GM19025 (cell line): ENCODE data around the gene BRAT1.

Experiments
- ATAC-seq: cut with Tn5 transposase; IDR thresholded peaks from one replicate; pipeline ENCODE4 v1.9.1; 2021; ENCODE audit warnings: mild to moderate bottlenecking, low read depth, moderate library complexity; ENCODE audit not compliant: unreplicated experiment

BRAT1 gene

DNA sequence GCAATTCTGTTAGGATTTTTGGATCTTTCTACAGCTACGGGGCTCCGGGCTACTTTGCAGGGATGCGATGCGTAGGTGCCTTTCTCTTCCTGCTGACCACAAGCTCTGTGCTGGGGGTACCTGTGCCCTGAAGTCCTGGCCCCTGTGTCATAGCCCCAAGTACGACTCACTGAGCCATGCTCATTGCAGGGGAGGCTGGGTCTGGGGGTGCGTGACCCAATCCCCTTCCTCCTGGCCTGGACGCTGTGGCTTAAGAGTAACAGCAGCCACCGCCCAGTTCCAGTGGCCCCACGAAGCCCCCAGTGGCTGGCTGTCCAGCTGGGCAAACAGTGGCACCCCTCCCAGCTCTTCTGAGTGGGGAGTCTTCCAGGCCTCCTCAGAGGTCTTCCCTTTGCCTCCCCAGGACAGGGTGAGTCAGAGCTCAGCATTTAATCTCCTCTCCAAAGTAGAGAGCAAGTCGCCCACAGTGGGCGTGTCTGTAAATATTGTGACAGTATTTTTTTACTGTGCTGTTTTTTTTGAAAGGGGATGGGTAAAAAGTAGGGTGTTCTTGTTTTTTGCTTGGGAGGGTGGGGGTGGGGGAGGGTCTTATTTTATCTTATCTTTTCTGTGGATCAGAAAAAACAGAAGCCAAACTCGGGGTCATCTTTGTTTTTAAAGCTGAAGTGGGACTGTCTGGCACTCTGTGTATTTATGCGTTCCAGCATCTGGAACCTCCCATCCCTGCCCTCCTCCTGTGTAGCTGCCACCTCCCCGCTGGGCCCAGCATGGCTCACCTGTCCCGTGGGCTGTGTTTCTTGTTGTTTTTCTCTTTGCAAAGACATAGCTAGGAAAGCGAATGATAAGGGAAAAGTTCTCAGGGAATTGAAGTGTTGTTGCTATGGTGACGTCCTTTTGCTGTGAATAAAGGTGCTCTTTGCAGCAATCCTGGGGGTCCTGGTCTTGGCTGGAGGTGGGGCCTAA is 27.5 kb downstream of the BRAT1 start:
- no peak for ATAC-seq

GRCh38 chr7:2526659-2527504 is 28.4 kb downstream of the BRAT1 start:
- no peak for ATAC-seq

GRCh38 chr7:2525658-2526630 is 29.4 kb downstream of the BRAT1 start:
- no peak for ATAC-seq

DNA sequence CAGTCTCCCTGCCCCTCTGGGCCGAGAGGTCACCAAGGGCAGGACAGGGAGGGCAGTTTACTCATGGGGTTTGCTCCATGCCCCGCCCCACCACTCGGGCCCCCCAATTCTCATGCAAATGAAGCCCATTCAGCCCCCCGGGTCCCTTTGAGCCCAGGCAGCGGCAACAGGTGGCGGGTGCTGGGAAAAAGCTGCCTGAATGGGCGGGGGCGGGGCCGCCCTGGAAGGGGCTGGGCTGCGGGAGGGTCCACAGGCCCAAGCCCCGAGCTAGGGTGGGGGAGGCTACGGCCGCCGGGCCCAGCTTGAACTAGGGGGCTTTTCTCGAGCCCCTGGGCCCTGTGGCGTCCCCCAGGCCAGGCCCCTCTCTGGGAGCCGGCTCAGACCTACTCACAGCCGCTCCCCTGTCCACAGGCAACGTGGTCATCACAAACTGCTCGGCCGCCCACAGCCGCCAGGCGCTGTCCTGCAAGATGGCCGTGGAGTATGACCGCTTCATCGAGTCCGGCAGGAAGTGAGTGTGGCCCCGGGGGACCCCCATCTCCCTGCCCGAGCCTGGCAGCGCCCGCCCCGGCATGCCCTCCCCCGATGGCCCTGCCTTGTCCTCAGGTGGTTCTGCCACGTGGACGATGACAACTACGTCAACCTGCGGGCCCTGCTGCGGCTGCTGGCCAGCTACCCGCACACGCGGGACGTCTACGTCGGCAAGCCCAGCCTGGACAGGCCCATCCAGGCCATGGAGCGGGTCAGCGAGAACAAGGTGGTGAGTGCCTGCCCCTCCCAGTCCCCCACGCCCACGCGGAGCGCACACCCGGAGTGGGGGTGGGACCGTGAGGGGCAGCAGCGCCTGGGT is 30.3 kb downstream of the BRAT1 start:
- ATAC-seq: no peak

DNA sequence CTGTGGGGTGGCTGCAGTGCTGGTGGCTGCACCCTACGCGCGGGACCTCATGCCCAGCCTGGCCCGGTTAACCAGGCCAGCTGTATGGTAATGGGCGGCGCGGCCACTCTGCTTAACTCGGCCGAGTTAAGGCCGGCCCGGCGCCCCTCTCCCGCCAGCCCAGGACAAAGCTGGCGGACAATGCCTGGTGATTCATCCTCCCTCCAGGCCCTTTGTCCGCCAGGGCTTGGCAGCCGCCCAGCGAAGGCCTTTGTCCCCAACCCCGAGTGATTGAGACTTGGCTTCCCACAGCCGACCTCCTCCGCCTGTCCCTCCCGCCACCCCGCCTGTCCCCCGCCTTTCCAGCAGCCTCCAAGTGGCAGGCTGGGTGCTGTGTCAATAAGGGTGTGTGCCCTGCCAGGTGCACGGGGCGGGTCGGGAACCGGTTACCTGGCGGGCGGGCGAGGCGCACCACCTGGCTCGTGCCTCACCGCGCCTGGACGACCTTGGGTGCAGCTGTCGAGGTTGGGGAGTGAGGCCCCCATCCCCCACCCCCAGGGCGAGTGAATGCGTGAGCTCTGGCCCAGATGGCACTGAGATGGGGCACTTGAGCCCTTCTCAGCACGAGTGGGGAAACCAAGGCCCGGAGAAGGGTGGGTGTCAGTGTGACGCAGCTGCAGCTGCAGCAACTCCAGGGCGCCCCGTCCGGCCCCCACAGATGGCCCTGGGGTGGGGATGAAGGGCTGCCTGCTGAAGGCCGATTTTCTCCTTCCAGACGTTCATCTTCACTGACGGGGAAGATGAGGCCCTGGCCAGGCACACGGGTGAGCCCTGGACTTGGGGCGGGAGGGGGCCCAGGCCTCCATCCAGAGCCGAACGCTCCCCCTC is 31.1 kb downstream of the BRAT1 start:
- no peak for ATAC-seq

GRCh38 chr7:2523461-2523936 is 31.8 kb downstream of the BRAT1 start:
- ATAC-seq: no peak

DNA sequence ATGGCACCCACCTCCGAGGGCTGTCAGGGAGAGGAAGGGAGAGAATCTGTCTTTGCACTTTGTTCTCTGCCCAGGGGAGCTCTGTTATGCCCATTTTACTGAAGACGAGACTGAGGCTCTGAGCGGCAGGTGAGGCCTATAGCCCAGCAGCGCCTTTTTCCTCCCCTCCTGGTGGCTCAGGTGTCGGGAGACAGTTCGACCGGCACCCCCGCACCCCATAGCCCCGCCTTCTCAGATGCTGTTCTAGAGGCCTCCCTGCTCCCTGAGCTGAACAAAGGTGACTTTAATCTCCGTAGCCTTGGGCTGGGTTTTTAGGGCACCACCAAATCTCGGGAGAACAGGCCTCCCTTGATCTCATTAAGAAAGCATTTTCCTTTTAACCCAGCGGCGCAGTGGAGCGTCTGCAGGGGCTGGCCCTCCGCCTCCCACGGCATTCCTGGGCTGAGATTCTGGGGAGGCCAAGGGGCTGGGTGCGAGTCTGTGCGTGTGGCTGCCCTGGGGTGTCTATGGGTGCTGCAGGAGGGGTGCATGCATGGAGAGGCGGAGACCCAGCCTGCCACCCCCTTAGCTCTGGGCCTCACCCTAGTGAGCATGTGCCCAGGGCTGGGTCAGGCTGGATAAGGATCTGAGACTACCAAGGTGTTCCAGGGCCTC is 32.4 kb downstream of the BRAT1 start:
- no peak for ATAC-seq

DNA sequence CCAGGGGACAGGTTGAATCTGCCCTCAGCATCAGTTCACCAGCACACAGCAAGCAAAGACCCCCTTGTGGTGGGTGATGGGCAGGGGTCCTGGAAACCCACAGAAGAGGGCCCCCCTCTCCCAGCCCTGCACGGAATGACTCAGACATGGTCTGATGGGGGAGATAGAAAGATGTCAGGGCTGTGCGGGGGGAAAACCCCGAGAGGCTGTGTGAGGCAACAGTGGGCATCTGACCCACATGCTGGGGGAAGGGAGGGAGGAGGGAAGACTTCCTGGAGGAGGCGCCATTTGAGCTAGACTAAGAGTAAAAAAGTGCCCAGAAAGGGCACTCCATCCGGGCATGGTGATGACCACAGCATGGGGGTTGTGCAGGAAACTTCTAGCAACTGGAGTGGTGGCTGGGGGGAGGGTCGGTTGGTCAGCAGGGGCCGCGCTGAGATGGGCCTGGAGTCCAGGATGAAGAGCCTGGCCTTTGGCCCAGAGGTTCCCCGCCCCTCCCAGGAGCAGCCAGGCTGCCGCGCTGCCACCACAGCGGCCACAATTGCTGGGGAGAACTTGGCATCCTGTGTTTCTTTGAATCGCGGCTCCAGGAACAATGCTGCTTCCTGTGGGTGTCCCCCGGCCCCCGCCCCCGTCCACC is 33.3 kb downstream of the BRAT1 start:
- no peak for ATAC-seq

DNA sequence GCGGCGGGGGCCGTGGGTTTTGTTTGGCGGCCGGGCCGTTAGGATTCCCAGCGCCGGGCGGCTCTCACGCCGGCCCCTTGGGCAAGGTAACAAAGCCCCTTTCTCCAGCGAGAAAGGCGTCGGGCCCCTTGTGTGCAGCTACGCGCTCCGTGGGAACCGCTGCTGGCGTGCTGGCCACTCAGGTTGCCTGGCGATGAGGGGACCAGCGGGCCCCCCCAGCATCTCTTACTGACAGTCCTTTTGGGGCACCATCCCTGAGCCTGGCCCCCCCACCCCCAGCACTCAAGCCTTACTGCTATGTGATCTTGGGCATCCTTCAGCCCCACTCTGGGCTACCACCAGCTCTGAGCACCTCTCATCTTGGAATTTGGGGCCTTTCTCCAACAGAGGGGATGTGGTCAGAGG is 34.0 kb downstream of the BRAT1 start:
- ATAC-seq: no peak

DNA sequence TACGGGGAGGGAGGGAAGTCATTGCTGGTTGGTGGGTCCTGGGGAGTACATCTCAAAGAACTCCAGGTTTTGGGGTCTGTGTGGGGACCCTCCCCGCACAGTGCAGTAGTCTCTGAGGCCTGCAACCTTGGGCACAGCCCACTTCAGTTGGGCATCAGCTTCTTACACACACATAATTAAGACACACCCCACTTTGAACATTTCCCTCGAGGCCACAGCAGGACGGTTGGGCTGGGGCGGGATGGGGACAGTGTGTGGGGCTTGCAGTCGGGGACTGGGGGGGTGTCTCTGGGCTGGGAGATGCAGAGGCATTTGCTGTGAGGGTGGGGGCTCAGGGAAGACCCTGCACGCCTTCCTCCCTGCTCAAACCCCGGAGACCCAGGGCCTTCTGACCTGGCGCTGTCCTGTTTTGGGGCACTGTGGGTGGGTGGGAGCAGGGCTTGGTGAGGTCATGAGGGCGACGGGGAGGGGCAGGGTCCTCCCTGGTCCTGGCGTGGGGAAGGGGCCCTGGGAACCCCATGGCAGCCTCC is 34.5 kb downstream of the BRAT1 start:
- no peak for ATAC-seq

- ATAC-seq: no peak
Observed at GRCh38 chr7:2520131-2520760, 35.1 kb downstream of the BRAT1 start.

DNA sequence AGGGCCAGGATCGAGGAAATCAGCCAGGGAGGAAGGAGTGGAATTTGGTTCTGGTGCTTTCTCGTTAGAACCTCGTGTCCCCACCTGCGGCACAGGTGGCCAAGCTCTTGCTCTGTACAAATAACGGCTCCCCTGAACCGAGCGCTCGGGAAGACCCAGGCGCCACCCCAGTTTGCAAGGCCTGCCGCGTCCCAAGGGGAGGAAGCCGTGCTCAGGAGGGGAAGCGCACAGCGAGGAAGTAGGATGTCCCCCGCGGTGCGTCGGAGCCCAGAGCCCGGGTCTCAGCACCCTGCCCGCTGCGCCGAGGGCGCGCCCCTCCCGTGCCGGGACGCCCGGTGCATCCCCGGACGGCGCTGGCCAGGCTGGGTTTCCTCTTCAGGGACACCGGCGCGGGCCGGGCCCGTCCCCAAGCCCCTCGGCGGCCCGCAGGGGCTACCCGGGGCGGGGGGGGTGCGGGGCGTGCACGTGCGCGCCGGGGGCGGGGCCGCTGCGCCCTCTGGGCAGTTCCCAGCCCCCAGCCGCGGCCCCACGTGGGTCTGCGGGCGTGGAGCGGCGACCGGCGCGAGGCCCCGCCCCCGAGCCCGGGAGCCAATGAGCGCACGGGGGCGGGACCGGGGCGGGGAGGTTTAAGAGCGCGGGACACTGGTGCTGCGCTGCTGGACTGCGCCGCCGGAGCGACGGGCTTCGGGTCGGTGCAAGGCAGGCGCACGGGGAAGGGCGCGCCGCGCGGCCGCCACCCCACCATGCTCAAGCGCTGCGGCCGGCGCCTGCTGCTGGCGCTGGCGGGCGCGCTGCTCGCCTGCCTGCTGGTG is 36.0 kb downstream of the BRAT1 start, which contains the start of gene LFNG:
LFNG (plus strand) TSS at position 656 of the 812 bp plus-strand sequence; CDS start at position 744, 88 bp downstream.
- peak; percentile 93 for ATAC-seq

DNA sequence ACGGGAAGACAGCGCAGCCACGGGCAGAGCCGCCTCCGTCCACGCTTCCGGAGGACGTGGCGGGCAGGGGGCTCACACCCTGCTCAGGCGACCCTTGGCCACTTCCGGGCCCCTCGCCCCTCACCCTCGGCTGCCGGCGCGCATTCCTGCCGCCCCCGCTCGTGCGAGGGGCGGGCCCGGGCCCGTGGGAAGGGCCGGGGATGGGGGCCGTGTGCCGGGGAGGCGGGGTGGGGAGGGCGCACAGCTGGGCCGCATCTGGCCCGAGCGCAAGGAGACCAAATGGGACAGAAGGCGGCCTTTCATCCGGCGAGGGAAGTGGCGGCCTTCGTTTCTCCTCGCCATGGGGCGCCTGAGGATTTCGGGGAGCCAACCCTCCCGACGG is 36.6 kb downstream of the BRAT1 start:
- ATAC-seq: no peak

DNA sequence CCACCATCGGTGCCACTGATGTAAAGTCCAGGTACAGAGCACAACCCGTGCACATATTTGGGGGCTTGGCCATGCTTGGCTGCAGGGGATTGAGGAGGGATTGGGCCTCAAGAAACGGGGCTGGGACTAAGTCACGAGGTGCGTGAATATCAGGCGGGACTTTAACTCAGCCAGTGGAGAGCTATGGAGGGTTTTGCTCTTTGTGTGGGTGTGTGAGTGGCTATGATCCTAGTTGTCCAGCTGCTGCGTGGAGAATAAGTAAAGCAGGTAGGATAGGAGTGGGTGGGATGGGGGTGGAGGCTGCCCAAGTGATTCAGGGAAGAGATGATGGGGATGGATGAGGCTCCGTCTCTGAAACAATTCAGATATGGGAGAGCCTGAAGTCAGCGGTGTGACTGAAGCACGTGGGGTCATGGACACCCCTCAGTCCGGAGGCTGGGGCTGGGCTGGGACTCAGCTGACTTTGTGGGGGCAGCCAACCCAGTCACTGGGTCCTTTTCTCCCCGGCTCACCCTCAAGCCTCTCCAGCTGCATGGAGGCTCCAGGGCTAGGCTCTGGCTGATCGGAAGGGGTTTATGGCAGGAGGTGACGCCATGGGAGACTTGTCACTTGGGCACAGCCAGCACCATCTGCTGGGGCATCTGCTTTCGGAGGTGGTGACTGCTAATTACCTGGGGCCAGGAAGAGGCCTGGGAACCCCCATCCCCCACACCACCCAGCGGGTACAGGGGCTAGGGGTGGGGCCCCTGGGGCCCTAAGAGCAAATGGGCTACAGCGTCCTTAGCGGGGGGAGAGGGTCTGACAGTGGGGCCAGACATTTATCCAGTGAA is 37.4 kb downstream of the BRAT1 start:
- no peak for ATAC-seq

- ATAC-seq: no peak
Observed at GRCh38 chr7:2517026-2517425, 38.3 kb downstream of the BRAT1 start.
